K562 (cell line): ENCODE data around the gene KDM4C. TPM values are rescaled to one million over a fixed set of nuclear protein-coding genes. Genes with fewer than 3 reads are reported as not detected.

ENCODE experiments used
- ELF1 ChIP-seq: fragments of 200-800 bp; sonication (Bioruptor generic); IDR thresholded peaks from 2 replicates; pipeline ENCODE4 v1.6.1; 2016; ENCODE audit warnings: missing genetic modification characterization, missing compliant biosample characterization
- HCFC1 ChIP-seq: IDR thresholded peaks from 2 replicates; pipeline ENCODE4 v1.6.1; 2012; ENCODE audit warnings: low read depth, low read length, improper control_type of control experiment
- MAFG ChIP-seq: fragments of 450-650 bp; conservative IDR thresholded peaks from 2 replicates; pipeline ENCODE4 v1.6.1; 2016; ENCODE audit warnings: missing genetic modification characterization, missing compliant biosample characterization
- MEIS2 ChIP-seq: fragments of 450-650 bp; IDR thresholded peaks from 2 replicates; pipeline ENCODE4 v1.6.1; 2014; ENCODE audit warnings: mild to moderate bottlenecking; ENCODE audit not compliant: partially characterized antibody
- NFE2 ChIP-seq: IDR thresholded peaks from 2 replicates; pipeline ENCODE4 v1.6.1; 2014; ENCODE audit warnings: antibody characterized with exemption, low read depth
- NFYB ChIP-seq: IDR thresholded peaks from 2 replicates; pipeline ENCODE4 v1.6.1; 2011; ENCODE audit warnings: mild to moderate bottlenecking, moderate library complexity; ENCODE audit not compliant: insufficient read length; ENCODE audit errors: extremely low read depth
- SIRT6 ChIP-seq: IDR thresholded peaks from one replicate; pipeline ENCODE4 v1.6.1; 2012; ENCODE audit warnings: low read depth, mild to moderate bottlenecking, control low read depth, inconsistent platforms, low read length, moderate library complexity
- ZNF431 ChIP-seq: sonication (generic); formaldehyde crosslinking; IDR thresholded peaks from 2 replicates; pipeline ENCODE4 v1.8.0; 2022; ENCODE audit warnings: mild to moderate bottlenecking, missing genetic modification reagents
- ZNF589 ChIP-seq: fragments of 200-800 bp; sonication (Bioruptor generic); IDR thresholded peaks from 2 replicates; pipeline ENCODE4 v1.6.1; 2016; ENCODE audit warnings: low read depth, missing genetic modification characterization, missing compliant biosample characterization
- polyA plus RNA-seq, 8 experiments: library from polyadenylated mRNA; depleted of rRNA in 4 of 8; stranded (reverse) in 5 of 8; unstranded in 3 of 8; fragments of >200 nt; fragmentation: Nextera tagmentation in 2 of 8; fragmentation: Illumina TruSeq in 1 of 8; extraction: Ambion mirVana in 2 of 8; extraction: Trizol in 1 of 8; gene quantifications; 2 replicates each; pipeline versions ENCODE4 v1.2.1 to v1.2.3, GENCODE V29; 2011 to 2014; ENCODE audit warnings: inconsistent platforms in 1 of 8, missing spikeins in 1 of 8
- total RNA-seq, 7 experiments: library from RNA; depleted of rRNA in 6 of 7; stranded (reverse); fragments of >200 nt in 6 of 7; fragmentation: Illumina TruSeq in 2 of 7; extraction: Trizol in 2 of 7; gene quantifications; 2 replicates each; pipeline versions ENCODE4 v1.2.1 to v1.2.3, GENCODE V29; 2011 to 2021; ENCODE audit warnings: low replicate concordance in 1 of 7
- TF ChIP-seq, protein P1 (sequence below), 2 experiments: fragments of 150-350 bp in 1 of 2; IDR thresholded peaks; 2 replicates each; pipeline ENCODE4 v1.6.1; 2012 to 2016; ENCODE audit warnings: low read depth in 2 of 2, low read length in 2 of 2, mild to moderate bottlenecking in 1 of 2, moderate library complexity in 1 of 2
- TF ChIP-seq, protein P2 (sequence below): fragments of 450-650 bp; IDR thresholded peaks from 2 replicates; pipeline ENCODE4 v1.6.1; 2016; ENCODE audit warnings: mild to moderate bottlenecking

KDM4C gene
- total and polyA plus RNA-seq, 9 of the 15 experiments (the other 6 are each of a cell fraction or from before 2014, with no cell fraction given) = 5.4 to 17.0 (median 12.6) TPM

DNA sequence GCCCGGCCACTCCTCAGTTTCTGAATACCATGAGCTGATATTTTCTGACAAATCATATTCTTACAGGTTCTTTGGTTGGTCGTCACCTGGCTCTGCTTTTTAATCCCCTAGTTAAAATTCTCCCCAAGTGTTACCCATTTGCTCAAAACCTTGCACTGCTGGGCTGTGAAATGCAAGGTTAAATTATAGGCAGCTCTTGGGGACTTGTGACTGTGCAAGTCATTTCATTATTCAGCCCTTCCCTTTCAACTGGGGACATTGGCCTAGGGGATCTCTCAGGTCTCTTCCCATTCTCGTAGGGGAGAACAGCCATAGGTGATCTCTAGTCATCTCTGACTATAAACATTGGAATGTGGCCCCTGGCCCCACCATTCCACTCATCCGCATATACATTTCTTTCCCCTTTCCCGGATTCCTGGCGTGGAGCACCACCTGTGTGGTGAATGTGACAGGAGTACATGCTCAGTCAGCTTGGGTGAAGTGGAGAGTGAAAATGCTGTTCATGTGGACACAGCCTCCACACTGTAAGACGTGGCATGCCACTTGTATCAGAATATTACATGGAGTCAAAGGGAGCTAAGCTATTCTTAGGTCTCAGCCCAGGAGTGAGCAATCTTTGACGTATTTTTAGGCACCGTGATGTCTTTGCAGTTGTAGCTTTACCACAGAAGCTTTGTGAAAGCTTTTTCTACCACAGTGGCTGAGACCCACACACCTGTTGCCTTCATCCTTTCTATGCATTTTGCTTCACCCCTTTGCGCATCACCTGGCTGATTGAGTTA lies 386.7 kb downstream of the KDM4C start (continued):
- TF ChIP-seq, protein P1, sequence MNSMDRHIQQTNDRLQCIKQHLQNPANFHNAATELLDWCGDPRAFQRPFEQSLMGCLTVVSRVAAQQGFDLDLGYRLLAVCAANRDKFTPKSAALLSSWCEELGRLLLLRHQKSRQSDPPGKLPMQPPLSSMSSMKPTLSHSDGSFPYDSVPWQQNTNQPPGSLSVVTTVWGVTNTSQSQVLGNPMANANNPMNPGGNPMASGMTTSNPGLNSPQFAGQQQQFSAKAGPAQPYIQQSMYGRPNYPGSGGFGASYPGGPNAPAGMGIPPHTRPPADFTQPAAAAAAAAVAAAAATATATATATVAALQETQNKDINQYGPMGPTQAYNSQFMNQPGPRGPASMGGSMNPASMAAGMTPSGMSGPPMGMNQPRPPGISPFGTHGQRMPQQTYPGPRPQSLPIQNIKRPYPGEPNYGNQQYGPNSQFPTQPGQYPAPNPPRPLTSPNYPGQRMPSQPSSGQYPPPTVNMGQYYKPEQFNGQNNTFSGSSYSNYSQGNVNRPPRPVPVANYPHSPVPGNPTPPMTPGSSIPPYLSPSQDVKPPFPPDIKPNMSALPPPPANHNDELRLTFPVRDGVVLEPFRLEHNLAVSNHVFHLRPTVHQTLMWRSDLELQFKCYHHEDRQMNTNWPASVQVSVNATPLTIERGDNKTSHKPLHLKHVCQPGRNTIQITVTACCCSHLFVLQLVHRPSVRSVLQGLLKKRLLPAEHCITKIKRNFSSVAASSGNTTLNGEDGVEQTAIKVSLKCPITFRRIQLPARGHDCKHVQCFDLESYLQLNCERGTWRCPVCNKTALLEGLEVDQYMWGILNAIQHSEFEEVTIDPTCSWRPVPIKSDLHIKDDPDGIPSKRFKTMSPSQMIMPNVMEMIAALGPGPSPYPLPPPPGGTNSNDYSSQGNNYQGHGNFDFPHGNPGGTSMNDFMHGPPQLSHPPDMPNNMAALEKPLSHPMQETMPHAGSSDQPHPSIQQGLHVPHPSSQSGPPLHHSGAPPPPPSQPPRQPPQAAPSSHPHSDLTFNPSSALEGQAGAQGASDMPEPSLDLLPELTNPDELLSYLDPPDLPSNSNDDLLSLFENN (IDR thresholded peaks at IDR 0.05; ENCODE audit: low read depth in 2 of 2, low read length in 2 of 2) = no peak
- TF ChIP-seq NFE2 = no peak
- TF ChIP-seq ELF1 (tag) = no peak
- no peak for TF ChIP-seq SIRT6
- TF ChIP-seq NFYB = no peak
- no peak for TF ChIP-seq HCFC1
- no peak for TF ChIP-seq MAFG (tag)
- no peak for TF ChIP-seq ZNF431 (CRISPR knock-in tag)
- no peak for TF ChIP-seq ZNF589 (CRISPR knock-in tag)
- TF ChIP-seq, protein P2, sequence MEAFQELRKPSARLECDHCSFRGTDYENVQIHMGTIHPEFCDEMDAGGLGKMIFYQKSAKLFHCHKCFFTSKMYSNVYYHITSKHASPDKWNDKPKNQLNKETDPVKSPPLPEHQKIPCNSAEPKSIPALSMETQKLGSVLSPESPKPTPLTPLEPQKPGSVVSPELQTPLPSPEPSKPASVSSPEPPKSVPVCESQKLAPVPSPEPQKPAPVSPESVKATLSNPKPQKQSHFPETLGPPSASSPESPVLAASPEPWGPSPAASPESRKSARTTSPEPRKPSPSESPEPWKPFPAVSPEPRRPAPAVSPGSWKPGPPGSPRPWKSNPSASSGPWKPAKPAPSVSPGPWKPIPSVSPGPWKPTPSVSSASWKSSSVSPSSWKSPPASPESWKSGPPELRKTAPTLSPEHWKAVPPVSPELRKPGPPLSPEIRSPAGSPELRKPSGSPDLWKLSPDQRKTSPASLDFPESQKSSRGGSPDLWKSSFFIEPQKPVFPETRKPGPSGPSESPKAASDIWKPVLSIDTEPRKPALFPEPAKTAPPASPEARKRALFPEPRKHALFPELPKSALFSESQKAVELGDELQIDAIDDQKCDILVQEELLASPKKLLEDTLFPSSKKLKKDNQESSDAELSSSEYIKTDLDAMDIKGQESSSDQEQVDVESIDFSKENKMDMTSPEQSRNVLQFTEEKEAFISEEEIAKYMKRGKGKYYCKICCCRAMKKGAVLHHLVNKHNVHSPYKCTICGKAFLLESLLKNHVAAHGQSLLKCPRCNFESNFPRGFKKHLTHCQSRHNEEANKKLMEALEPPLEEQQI = no peak
- TF ChIP-seq MEIS2 = no peak
